Measurements from ENCODE around the gene RAB6B. TPM values are rescaled to one million over a fixed set of nuclear protein-coding genes. Genes with fewer than 3 reads are reported as not detected.

Gene RAB6B
- total RNA-seq, 1 experiment from 2014 or later: 18.0 TPM

- peaks cover 9% of the 10 kb centered on the region for H3K4me1 Mint-ChIP-seq
- no peak for ATAC-seq
Observed at GRCh38 chr3:133874761-133875438, 20.8 kb downstream of the RAB6B start.

GRCh38 chr3:133874344-133874743 lies 21.3 kb downstream of the RAB6B start:
- Mint-ChIP-seq H3K4me1 (peaks cover 9% of the 10 kb centered on the region), H3K36me3 (no peaks in the 10 kb centered on the region), H3K27me3 (ENCODE audit: low read depth) (no peaks in the 10 kb centered on the region), H3K9me3 (peaks cover 13% of the 10 kb centered on the region), H3K27ac (no peak overlapping the region), H3K4me3 (no peak overlapping the region)
- no peak for ATAC-seq
- ChIA-PET CTCF (no interaction called here), POLR2A (no interaction called here)
- no peak for TF ChIP-seq KAT7 (CRISPR knock-in tag; IDR thresholded peaks at IDR 0.05; ENCODE audit: borderline replicate concordance)
- no peak for TF ChIP-seq ZNF512 (CRISPR knock-in tag; IDR thresholded peaks at IDR 0.05; ENCODE audit: borderline replicate concordance)
- TF ChIP-seq NFE2L1 (CRISPR knock-in tag; IDR thresholded peaks at IDR 0.05): no peak
- no peak for TF ChIP-seq ZNF317 (CRISPR knock-in tag; IDR thresholded peaks at IDR 0.05; ENCODE audit: borderline replicate concordance, low read depth)
- no peak for TF ChIP-seq ZNF219 (CRISPR knock-in tag; IDR thresholded peaks at IDR 0.05; ENCODE audit: borderline replicate concordance)
- no peak for TF ChIP-seq ZBTB21 (CRISPR knock-in tag; IDR thresholded peaks at IDR 0.05; ENCODE audit: borderline replicate concordance)
- no peak for TF ChIP-seq HMGA2 (CRISPR knock-in tag; IDR thresholded peaks at IDR 0.05)
- TF ChIP-seq JUN (CRISPR knock-in tag; IDR thresholded peaks at IDR 0.05): no peak
- TF ChIP-seq E2F5 (CRISPR knock-in tag; IDR thresholded peaks at IDR 0.05): no peak
- no peak for TF ChIP-seq GABPB1 (CRISPR knock-in tag; IDR thresholded peaks at IDR 0.05)
- TF ChIP-seq ZNF263 (CRISPR knock-in tag; IDR thresholded peaks at IDR 0.05; ENCODE audit: low read depth): no peak
- no peak for TF ChIP-seq E2F1 (CRISPR knock-in tag; IDR thresholded peaks at IDR 0.05)
- no peak for TF ChIP-seq CREB1 (CRISPR knock-in tag; IDR thresholded peaks at IDR 0.05)
- no peak for TF ChIP-seq HMGXB4 (CRISPR knock-in tag; IDR thresholded peaks at IDR 0.05)
- TF ChIP-seq ZNF232 (CRISPR knock-in tag; IDR thresholded peaks at IDR 0.05): no peak
- no peak for TF ChIP-seq ZNF281 (CRISPR knock-in tag; IDR thresholded peaks at IDR 0.05)
- no peak for TF ChIP-seq ZNF121 (CRISPR knock-in tag; IDR thresholded peaks at IDR 0.05)
- TF ChIP-seq NR1H2 (CRISPR knock-in tag; IDR thresholded peaks at IDR 0.05): no peak
- DNase-seq (ENCODE audit: low spot score): no peak

More at GRCh38 chr3:133874761-133875438, 20.8 kb downstream of the RAB6B start:
- Mint-ChIP-seq H3K36me3 (no peaks in the 10 kb centered on the region), H3K27ac (no peak overlapping the region), H3K9me3 (peaks cover 13% of the 10 kb centered on the region), H3K27me3 (ENCODE audit: low read depth) (no peaks in the 10 kb centered on the region), H3K4me3 (no peak overlapping the region)
- ChIA-PET POLR2A (no interaction called here), CTCF (interaction anchor here (1.3 kb wide), 1 partner anchor 10 kb away, joined by 4 read pairs; no protein-coding TSS in a partner anchor)
- no peak for DNase-seq (ENCODE audit: low spot score)
- TF ChIP-seq ZNF396 (CRISPR knock-in tag; IDR thresholded peaks at IDR 0.05; ENCODE audit: borderline replicate concordance) (no peak), GTF2I (CRISPR knock-in tag; conservative IDR thresholded peaks at IDR 0.05) (no peak), CBFB (CRISPR knock-in tag; IDR thresholded peaks at IDR 0.05; ENCODE audit: low read depth) (no peak), MXD4 (CRISPR knock-in tag; IDR thresholded peaks at IDR 0.05; ENCODE audit: borderline replicate concordance) (no peak), JAZF1 (CRISPR knock-in tag; IDR thresholded peaks at IDR 0.05) (no peak), ETV6 (CRISPR knock-in tag; IDR thresholded peaks at IDR 0.05) (no peak), KAT7 (CRISPR knock-in tag; IDR thresholded peaks at IDR 0.05; ENCODE audit: borderline replicate concordance) (no peak), ESRRA (CRISPR knock-in tag; IDR thresholded peaks at IDR 0.05; ENCODE audit: borderline replicate concordance) (no peak), E2F1 (CRISPR knock-in tag; IDR thresholded peaks at IDR 0.05) (no peak), PRRX2 (CRISPR knock-in tag; IDR thresholded peaks at IDR 0.05) (no peak), ATF3 (CRISPR knock-in tag; conservative IDR thresholded peaks at IDR 0.05) (no peak), ZNF121 (CRISPR knock-in tag; IDR thresholded peaks at IDR 0.05) (no peak), MYBL2 (CRISPR knock-in tag; IDR thresholded peaks at IDR 0.05) (no peak)
